Natural killer cell (primary cell): Measurements from ENCODE around the gene TBC1D19. TPM values are rescaled to one million over a fixed set of nuclear protein-coding genes. Genes with fewer than 3 reads are reported as not detected.
A peak's percentile ranks its signal among the peaks of the same experiment; 100 is the strongest.

Experiments used
- ATAC-seq, 3 donors: fragments of 150-1000 bp in 2 of 3; fragments of 200-7000 bp in 1 of 3; cut with Tn5 transposase; 1 replicate in 1 of 3; 2 replicates in 2 of 3; pipeline ENCODE4 v1.10.0; 2021; ENCODE audit warnings: mild to moderate bottlenecking in 2 of 3, moderate library complexity in 2 of 3
- DNase-seq, 2 donors: peaks; one replicate each; pipeline versions ENCODE4 v3.0.0 to v3.0.0-alpha.2; 2013 to 2021; ENCODE audit warnings: mixed read lengths in 1 of 2
- H3K27ac ChIP-seq: one replicate; pipeline ENCODE4 v1.5.1; 2013; ENCODE audit warnings: mild to moderate bottlenecking, low read length
- H3K27me3 ChIP-seq: one replicate; pipeline ENCODE4 v1.6.1; 2013; ENCODE audit warnings: low read length; ENCODE audit not compliant: control insufficient read depth, insufficient read depth
- H3K36me3 ChIP-seq: one replicate; pipeline ENCODE4 v1.6.1; 2013; ENCODE audit warnings: low read length; ENCODE audit not compliant: control insufficient read depth, insufficient read depth
- H3K4me1 ChIP-seq: one replicate; pipeline ENCODE4 v1.6.1; 2013; ENCODE audit warnings: low read length; ENCODE audit not compliant: control insufficient read depth, insufficient read depth
- H3K4me3 ChIP-seq: one replicate; pipeline ENCODE4 v1.5.1; 2013; ENCODE audit warnings: low read length
- H3K9me3 ChIP-seq: one replicate; pipeline ENCODE4 v1.6.1; 2013; ENCODE audit warnings: low read length; ENCODE audit not compliant: control insufficient read depth, insufficient read depth
- H3K27ac Mint-ChIP-seq, 2 donors: one replicate each; pipeline ENCODE4 v1.8.0; 2022; ENCODE audit warnings: mild to moderate bottlenecking in 2 of 2, mixed read lengths in 2 of 2, moderate library complexity in 1 of 2
- H3K27me3 Mint-ChIP-seq, 2 donors: one replicate each; pipeline ENCODE4 v1.8.0; 2022; ENCODE audit warnings: low read depth in 2 of 2, mixed read lengths in 2 of 2
- H3K36me3 Mint-ChIP-seq: one replicate; pipeline ENCODE4 v1.8.0; 2022; ENCODE audit warnings: mixed read lengths
- H3K4me1 Mint-ChIP-seq, 2 donors: one replicate each; pipeline ENCODE4 v1.8.0; 2022; ENCODE audit warnings: mixed read lengths in 2 of 2
- H3K4me3 Mint-ChIP-seq: one replicate; pipeline ENCODE4 v1.8.0; 2022; ENCODE audit warnings: mild to moderate bottlenecking, moderate library complexity, mixed read lengths
- H3K9me3 Mint-ChIP-seq, 2 donors: one replicate each; pipeline ENCODE4 v1.8.0; 2022; ENCODE audit warnings: mixed read lengths in 2 of 2
- WGBS: methylation state at CpG from one replicate; pipeline ENCODE4 v1.1.7; 2013; ENCODE audit warnings: missing lambda C conversion rate; ENCODE audit not compliant: insufficient coverage; 5-methylcytosine and 5-hydroxymethylcytosine counted together
- intact Hi-C: fragments of 100-400 bp; cut with micrococcal nuclease; formaldehyde crosslinking; loops from one replicate; pipeline ENCODE4 v1.14.2; 2022
- total RNA-seq, 4 donors: library from RNA; stranded (reverse); fragments of 120-200 nt in 1 of 4; gene quantifications; one replicate each; pipeline versions ENCODE4 v1.2.3 to v1.2.4, GENCODE V29; 2013 to 2022
- TF ChIP-seq, protein P1 (sequence below): fragments of 200-600 bp; IDR thresholded peaks from one replicate; pipeline ENCODE4 v1.8.0; 2022; ENCODE audit warnings: antibody characterized with exemption

Gene TBC1D19
- total RNA-seq, 3 donors from 2014 or later (not counting 1 experiment from before 2014, with no cell fraction given): 13.0 to 21.3 (median 16.8) TPM

DNA sequence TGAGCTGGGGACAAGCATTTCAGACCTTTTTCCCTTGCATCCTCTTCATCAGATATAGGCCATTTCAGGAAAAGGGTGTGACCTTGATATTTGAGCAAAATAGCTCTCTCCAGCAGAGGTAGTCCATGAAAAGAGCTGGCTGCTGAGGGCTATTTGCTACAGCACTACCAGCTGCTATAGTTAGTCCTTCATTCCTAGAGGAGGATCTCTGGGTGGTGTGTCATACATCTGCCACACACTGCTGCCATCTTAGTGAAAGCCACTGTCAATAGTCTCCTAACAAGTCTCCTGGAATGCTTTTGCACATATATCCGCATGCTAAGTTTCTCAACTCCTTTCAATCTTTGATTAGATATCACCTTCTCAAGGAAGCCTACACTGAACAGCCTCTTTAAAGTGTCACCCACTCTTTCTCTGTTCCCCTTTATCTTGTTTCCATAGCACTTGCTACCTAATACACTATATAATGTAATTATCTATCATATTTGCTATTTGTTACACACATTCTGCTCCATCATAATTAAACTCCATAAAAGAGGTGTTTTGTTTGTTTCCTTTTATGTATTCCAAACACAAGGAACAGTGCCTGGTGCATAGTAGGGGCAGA lies 131.9 kb downstream of the TBC1D19 start:
- Histone ChIP-seq H3K4me1 (no peaks in the 10 kb centered on the region), H3K36me3 (no peaks in the 10 kb centered on the region), H3K27me3 (no peaks in the 10 kb centered on the region), H3K27ac (no peak overlapping the region), H3K9me3 (no peaks in the 10 kb centered on the region), H3K4me3 (no peak overlapping the region)
- ATAC-seq (no peak), DNase-seq (no peak)
- intact Hi-C loops: no loop called here
- no peak overlapping the region for H3K4me3 Mint-ChIP-seq
- H3K27ac Mint-ChIP-seq: no peak overlapping the region
- no peaks in the 10 kb centered on the region for H3K27me3 Mint-ChIP-seq
- TF ChIP-seq, protein P1, sequence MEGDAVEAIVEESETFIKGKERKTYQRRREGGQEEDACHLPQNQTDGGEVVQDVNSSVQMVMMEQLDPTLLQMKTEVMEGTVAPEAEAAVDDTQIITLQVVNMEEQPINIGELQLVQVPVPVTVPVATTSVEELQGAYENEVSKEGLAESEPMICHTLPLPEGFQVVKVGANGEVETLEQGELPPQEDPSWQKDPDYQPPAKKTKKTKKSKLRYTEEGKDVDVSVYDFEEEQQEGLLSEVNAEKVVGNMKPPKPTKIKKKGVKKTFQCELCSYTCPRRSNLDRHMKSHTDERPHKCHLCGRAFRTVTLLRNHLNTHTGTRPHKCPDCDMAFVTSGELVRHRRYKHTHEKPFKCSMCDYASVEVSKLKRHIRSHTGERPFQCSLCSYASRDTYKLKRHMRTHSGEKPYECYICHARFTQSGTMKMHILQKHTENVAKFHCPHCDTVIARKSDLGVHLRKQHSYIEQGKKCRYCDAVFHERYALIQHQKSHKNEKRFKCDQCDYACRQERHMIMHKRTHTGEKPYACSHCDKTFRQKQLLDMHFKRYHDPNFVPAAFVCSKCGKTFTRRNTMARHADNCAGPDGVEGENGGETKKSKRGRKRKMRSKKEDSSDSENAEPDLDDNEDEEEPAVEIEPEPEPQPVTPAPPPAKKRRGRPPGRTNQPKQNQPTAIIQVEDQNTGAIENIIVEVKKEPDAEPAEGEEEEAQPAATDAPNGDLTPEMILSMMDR: no peak
- H3K36me3 Mint-ChIP-seq: no peaks in the 10 kb centered on the region
- 100% methylated on average over 1 of the region's 1 CpG for WGBS
- H3K9me3 Mint-ChIP-seq: no peaks in the 10 kb centered on the region
- H3K4me1 Mint-ChIP-seq: no peaks in the 10 kb centered on the region

DNA sequence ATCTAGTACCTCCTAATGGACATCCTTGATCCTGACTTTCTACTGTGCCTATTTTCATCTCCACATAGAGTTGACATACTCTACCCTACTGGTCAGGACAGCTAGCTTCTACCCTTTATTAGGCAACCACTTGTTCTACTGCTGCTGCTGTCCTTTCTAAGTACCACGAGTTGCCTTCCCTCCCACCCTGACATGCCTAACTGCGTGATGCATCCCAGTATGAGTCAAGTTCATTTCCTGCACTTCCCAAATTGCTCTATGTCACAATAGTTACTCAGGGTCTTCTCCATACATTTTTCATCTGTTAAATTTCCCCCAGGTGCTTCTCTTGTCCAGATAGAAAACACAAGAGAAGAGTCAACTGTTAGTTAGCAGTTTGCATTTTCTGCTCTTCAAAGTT lies 133.4 kb downstream of the TBC1D19 start:
- Mint-ChIP-seq H3K27ac (no peak overlapping the region), H3K36me3 (no peaks in the 10 kb centered on the region), H3K27me3 (no peaks in the 10 kb centered on the region), H3K9me3 (no peaks in the 10 kb centered on the region), H3K4me3 (no peak overlapping the region), H3K4me1 (peaks cover 0 to 5% of the 10 kb centered on the region in 2 donors)
- TF ChIP-seq, protein P1: no peak
- WGBS: 94% methylated on average over 2 of the region's 2 CpGs
- no peaks in the 10 kb centered on the region for H3K36me3 ChIP-seq
- ATAC-seq (peak in 1 of 3 donors; percentile 3), DNase-seq (no peak)
- no peaks in the 10 kb centered on the region for H3K27me3 ChIP-seq
- H3K4me1 ChIP-seq: no peaks in the 10 kb centered on the region
- no peak overlapping the region for H3K27ac ChIP-seq
- no peaks in the 10 kb centered on the region for H3K9me3 ChIP-seq
- no peak overlapping the region for H3K4me3 ChIP-seq
- intact Hi-C loops: no loop called here

DNA sequence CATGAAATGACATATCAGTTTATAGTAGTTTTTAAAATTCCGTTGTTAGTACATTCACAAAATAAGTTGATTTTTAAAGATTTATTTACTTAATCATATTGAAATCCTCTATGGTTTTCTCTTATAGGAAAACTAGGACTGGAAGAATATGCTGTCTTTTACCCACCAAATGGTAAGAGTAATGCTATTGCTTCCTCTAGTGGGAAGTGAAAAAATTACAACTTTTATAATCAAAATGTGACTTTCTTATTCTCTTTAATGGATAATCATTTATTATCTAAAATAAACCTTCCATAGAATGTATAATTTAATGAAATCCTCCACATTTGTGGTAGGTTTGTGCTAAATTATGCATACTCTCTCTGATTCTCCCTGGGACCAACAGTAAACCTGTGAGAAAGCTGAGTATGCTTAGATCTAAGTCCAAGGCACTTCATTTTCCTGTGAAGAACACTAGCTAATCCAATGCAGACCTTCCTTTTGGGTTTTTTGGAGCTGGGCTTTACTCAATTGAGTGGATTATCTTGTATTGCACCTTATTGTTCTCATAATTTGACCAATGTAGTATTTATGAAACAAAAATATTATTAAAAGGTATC lies 136.2 kb downstream of the TBC1D19 start:
- DNase-seq: peak in 1 of 2 donors; percentile 13
- H3K27me3 Mint-ChIP-seq: no peaks in the 10 kb centered on the region

More for the DNA sequence above, 136.2 kb downstream of the TBC1D19 start:
- H3K4me1 Mint-ChIP-seq: peaks cover 23 to 30% of the 10 kb centered on the region in 2 donors
- intact Hi-C loops: loop anchor here (1.0 to 10.0 kb wide), 4 partner anchors 138 to 395 kb away; partner anchors contain the start of genes RBPJ and TBC1D19
- Histone ChIP-seq H3K36me3 (no peaks in the 10 kb centered on the region), H3K4me3 (no peak overlapping the region), H3K27ac (no peak overlapping the region), H3K9me3 (no peaks in the 10 kb centered on the region), H3K27me3 (no peaks in the 10 kb centered on the region), H3K4me1 (peaks cover 15% of the 10 kb centered on the region)
- H3K4me3 Mint-ChIP-seq: no peak overlapping the region
- no peak for ATAC-seq
- TF ChIP-seq, protein P1: peak; percentile 60
- WGBS: no CpG with 5 or more reads among the region's 1 CpG
- no peaks in the 10 kb centered on the region for H3K36me3 Mint-ChIP-seq
- no peak overlapping the region for H3K27ac Mint-ChIP-seq
- H3K9me3 Mint-ChIP-seq: no peaks in the 10 kb centered on the region
